IPS-11a (cell line): ENCODE results near the gene KIF3C.
A peak's percentile ranks its signal among the peaks of the same experiment; 100 is the strongest.
"Not testable (repeated sequence)": the region's sequence is repeated elsewhere in the genome, so short reads cannot be mapped to it uniquely, and the experiment has no call there.

Source experiments
- H3K4me3 ChIP-seq: one replicate; pipeline ENCODE4 v1.5.1; 2013; ENCODE audit warnings: low read depth, low read length, control low read depth

The KIF3C gene

DNA sequence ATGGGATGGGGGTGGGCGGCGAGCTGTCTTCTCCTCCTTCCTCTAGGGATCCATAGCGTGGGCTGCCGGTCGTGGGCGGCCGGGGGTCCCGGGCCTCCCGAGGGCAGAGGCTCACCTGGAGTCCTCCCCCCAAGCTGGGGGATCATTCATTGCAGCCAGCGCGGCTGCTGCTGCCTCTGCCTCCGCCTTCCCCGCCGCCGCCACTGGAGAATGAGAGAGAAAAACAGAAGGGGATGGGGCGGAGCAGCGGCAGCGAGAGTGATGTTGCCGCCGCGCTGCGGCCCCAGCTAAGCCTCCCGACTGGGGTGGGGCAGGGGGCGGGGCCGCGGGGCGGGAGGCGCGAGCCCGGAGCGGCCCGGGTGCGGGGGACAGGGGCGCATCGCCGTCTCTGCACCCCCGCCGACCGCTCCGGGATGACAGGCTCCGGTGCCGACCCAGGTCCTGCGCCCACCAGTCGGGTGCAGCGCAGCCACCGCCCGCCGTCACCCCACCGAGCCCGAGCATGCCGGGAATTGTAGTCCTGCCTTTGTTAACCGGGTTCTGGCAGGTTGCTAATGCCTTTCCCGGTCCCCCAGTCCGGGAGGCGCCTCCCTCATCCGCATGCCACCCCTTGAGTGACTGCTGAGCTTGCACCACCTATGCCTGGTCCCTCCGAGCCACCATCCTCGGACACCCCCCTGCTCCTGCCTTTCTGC is at the start of gene KIF3C:
KIF3C (minus strand) TSS at position 225 of the 695 bp plus-strand sequence. CDS start 580 bp downstream, outside the sequence.
- H3K4me3 ChIP-seq = peak within 1 kb of the TSS; percentile 76

- not testable (repeated sequence) for H3K4me3 ChIP-seq
Observed at GRCh38 chr2:26028083-26028482, 45.8 kb upstream of the KIF3C start.

DNA sequence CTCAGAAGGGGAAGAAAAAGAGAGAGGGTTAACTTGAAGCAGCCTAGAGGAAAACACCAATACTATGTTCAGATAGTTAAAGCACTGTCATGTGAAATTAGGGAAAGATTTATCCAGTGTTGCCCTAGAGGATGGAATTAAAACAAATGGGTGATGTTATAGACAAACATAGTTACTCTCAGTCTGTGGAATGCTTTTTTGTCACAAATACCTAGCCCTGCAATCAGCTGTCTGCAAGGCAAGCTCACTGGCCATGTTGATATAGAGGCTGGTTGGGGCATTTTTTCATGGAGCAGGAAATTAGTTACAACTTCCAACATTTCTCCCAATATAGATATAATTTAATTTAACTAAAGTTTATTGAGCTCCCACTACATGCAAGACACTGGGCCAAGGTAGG is 43.2 kb upstream of the KIF3C start:
- no peak overlapping the region for H3K4me3 ChIP-seq

DNA sequence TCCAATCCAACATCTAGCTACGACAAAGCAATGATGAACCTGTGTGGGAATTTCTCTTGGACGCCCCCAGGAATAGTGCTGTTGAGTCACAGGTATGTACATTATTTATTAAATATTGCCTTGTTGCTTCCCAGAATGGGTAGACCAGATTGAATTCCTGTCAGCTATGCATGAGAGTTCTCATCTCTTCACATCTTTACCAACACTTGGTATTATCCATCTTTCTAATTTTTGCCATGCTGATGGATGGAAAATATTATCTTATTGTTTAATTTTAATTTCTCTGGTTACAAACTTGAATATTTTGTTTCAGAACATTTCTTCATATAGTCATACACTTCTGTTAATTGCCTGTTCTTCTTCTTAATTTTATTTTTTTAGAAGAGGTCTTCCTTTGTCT is 42.0 kb upstream of the KIF3C start:
- no peak overlapping the region for H3K4me3 ChIP-seq

GRCh38 chr2:26020231-26020640 is 37.9 kb upstream of the KIF3C start:
- H3K4me3 ChIP-seq = no peak overlapping the region

DNA sequence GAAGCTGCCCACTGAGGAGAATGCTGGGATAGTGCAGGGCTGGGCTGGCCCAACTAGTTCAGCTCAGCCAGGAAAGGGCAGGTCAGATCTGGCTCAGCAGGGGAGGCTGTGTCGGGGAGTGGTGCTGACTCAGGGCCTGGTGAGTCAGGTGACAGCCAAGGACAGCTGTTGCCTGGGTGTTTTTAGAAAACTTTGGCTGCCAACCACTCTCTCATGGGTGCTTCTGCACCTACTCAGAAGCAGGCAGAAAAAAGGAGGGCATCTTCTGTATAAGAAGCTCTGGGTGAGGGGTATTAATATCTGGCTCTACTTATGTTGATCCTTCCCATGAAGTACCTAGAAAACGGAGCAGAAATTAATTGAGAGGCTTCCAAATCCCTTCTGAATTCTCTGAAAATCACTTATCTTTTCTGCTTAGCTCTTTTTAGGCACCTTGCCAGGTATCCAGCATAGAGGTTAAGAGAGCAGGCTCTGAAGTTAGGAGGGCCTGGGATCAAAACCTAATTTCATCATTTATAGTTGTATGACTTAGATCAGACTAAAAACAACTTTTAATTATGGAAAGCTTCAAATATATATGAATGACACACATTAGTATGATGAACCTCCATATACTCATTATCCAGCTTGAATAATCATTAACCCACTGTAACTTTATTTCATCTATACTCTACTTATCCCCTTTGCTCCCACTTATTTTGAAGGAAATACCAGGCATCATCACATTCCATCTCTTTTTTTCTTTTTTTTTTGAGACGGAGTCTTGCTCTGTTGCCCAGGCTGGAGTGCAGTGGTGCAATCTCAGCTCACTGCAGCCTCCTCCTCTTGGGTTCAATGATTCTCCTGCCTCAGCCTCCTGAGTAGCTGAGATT is 36.1 kb upstream of the KIF3C start:
- no peak overlapping the region for H3K4me3 ChIP-seq

- H3K4me3 ChIP-seq = no peak overlapping the region
Observed at GRCh38 chr2:26017464-26018183, 35.3 kb upstream of the KIF3C start.

DNA sequence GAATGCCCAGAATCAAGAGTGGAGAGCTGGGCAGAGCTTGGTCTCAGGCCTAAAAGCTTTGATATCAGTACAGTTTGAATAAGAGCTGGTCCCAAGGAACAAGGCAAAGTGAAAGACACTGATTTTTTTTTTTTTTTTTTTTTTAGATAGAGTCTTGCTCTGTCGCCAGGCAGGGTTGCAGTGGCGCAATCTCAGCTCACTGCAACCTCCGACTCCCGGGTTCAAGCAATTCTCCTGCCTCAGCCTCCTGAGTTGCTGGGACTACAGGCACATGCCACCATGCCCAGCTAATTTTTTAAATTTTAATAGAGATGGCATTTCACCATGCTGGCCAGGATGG is 34.4 kb upstream of the KIF3C start:
- not testable (repeated sequence) for H3K4me3 ChIP-seq

GRCh38 chr2:26016012-26016705 is 33.9 kb upstream of the KIF3C start:
- H3K4me3 ChIP-seq = no peak overlapping the region

DNA sequence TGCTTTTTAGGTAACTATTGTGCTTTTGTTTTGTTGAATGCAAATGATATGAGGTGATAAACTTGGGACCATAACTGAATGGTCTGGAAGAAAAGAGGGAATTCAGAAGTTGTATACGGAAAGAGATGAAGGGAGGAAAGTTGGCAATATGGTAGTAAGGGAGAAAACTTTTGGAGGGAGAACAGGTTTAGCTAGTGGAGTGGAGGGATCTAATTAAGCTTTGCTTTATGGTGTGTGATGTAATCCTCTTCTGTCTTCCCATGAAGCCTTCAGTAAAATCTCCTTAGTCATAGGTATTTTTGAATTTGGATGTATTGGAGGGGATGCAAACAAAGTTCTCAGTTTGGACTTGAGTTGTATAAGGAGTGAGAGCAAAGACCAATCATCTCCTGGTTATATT is 31.4 kb upstream of the KIF3C start:
- H3K4me3 ChIP-seq = no peak overlapping the region

GRCh38 chr2:26011990-26012856 is 29.9 kb upstream of the KIF3C start:
- no peak overlapping the region for H3K4me3 ChIP-seq

- no peak overlapping the region for H3K4me3 ChIP-seq
Observed at GRCh38 chr2:26011609-26011989, 29.3 kb upstream of the KIF3C start.

DNA sequence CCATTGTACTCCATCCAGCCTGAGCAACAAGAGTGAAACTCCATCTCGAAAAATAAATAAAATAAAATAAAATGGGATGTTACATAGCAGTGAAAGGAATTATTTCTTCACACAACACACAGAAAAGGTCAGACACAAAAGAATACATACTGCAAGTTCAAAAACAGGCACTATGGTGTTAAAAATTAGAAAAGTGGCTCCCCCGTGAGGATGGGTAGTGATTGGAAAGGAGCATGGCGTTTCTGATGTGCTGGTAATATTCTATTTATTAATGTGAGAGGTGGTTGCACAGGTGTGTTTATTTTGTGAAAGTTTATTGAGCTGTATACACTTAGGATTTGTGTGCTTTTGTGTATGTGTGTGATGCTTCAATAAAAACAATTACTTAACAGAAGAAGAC is 28.6 kb upstream of the KIF3C start:
- no peak overlapping the region for H3K4me3 ChIP-seq

DNA sequence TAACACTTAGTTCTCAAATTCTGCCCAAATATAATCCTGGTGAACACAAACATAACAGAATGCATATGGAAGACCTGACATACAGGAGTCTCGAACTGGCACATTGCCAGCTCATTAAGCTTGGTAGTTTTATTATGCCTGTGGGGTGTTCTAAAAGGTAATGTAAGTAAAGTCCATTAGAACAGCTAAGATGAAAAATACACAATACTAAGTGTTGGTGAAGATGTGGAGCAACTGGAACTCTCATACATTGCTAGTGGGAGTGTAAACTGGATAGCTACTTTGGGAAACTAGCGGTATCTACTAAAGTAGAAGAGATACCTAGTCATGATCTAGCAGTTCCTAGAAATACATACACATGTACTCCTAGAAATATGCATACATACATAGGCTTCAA is 27.3 kb upstream of the KIF3C start:
- H3K4me3 ChIP-seq = no peak overlapping the region

GRCh38 chr2:26008851-26009566 is 26.7 kb upstream of the KIF3C start:
- H3K4me3 ChIP-seq = no peak overlapping the region

GRCh38 chr2:26008095-26008494 is 25.8 kb upstream of the KIF3C start:
- no peak overlapping the region for H3K4me3 ChIP-seq

GRCh38 chr2:26002632-26003310 is 20.5 kb upstream of the KIF3C start:
- no peak overlapping the region for H3K4me3 ChIP-seq

DNA sequence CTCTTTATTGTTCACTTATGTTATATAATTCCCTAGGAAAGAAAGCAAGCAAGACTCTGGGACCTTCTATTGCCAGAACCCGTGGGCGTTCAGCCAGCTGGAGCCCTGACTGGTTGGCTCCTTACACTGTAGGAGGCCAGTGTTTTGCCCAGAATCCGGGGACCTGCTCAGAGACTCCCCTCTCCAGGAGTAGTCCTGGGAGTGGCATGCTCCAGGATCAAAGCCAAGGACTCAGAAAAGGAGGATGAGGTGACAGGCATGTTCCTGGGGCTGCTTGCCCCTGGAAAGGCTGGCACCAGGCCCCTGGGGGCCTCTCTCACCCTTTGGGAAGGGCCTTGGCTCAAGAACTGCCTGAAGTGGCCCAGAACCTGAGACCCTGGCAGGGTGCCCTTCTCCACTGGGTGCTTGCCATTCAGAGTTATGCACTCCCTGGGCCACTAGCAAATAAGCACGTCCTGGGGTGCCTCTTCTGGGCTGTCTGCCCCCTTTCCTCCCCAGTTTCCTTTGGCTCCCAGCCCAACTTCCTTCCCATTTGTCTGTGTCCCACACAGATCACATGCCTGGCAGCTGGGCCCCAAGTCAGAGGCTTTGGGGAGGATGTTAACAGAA is 19.6 kb upstream of the KIF3C start:
- H3K4me3 ChIP-seq = no peak overlapping the region
